PC-9 (cell line): ENCODE results near the gene FASTKD1.

Experiments
- CTCF ChIP-seq: fragments of 200-600 bp; sonication (generic); conservative IDR thresholded peaks from 2 replicates; pipeline ENCODE4 v1.6.1; 2017; ENCODE audit warnings: mixed run types, antibody characterized with exemption, mild to moderate bottlenecking, moderate library complexity
- EZH2 ChIP-seq: fragments of 200-600 bp; sonication (generic); IDR thresholded peaks from 2 replicates; pipeline ENCODE4 v1.8.0; 2017; ENCODE audit warnings: antibody characterized with exemption, low read depth

GRCh38 chr2:169585673-169586072 is 12.0 kb upstream of the FASTKD1 start:
- TF ChIP-seq CTCF = no peak
- no peak for TF ChIP-seq EZH2
